Thoracic aorta (tissue), 2 donors: Measurements from ENCODE around the gene KRT6B. TPM values are rescaled to one million over a fixed set of nuclear protein-coding genes. Genes with fewer than 3 reads are reported as not detected.
"Not testable (repeated sequence)": the region's sequence is repeated elsewhere in the genome, so short reads cannot be mapped to it uniquely, and the experiment has no call there.

Experiments
- ATAC-seq: fragments of 150-250 bp; one replicate; pipeline ENCODE4 v1.8.0; 2017; ENCODE audit warnings: low read depth; ENCODE audit not compliant: insufficient number of reproducible peaks, low FRiP score
- DNase-seq: peaks from one replicate; pipeline ENCODE4 v3.0.0-alpha.2; 2020; ENCODE audit warnings: low spot score
- H3K27ac ChIP-seq, 2 donors: fragments of 200-600 bp; sonication (generic); 1 replicate in 1 of 2; 2 replicates in 1 of 2; pipeline ENCODE4 v1.5.1; 2016; ENCODE audit warnings: mild to moderate bottlenecking in 2 of 2, moderate library complexity in 2 of 2
- H3K27me3 ChIP-seq: fragments of 200-600 bp; sonication (generic); replicated peaks from 2 replicates; pipeline ENCODE4 v1.6.0; 2016; ENCODE audit warnings: mild to moderate bottlenecking; ENCODE audit not compliant: insufficient read depth
- H3K36me3 ChIP-seq: fragments of 200-600 bp; sonication (generic); one replicate; pipeline ENCODE4 v1.5.1; 2016
- H3K4me1 ChIP-seq, 2 donors: fragments of 200-600 bp; sonication (generic); 1 replicate in 1 of 2; 2 replicates in 1 of 2; pipeline versions ENCODE4 v1.5.1 to v1.6.0; 2016; ENCODE audit warnings: low read depth in 2 of 2, mild to moderate bottlenecking in 1 of 2; ENCODE audit not compliant: control insufficient read depth in 1 of 2
- H3K4me3 ChIP-seq: fragments of 200-600 bp; sonication (generic); 2 replicates; pipeline ENCODE4 v1.5.1; 2016; ENCODE audit warnings: mild to moderate bottlenecking
- H3K9me3 ChIP-seq: fragments of 200-600 bp; sonication (generic); 2 replicates; pipeline ENCODE4 v1.5.1; 2016
- total RNA-seq, 2 donors: library from RNA; depleted of rRNA; stranded (reverse); fragments of >200 nt; gene quantifications; one replicate each; pipeline versions ENCODE4 v1.1.0 to v1.2.3, GENCODE V29; 2016
- TF ChIP-seq, protein P1 (sequence below): fragments of 200-600 bp; sonication (generic); IDR thresholded peaks from one replicate; pipeline ENCODE4 v1.5.1; 2019; ENCODE audit warnings: antibody characterized with exemption

KRT6B gene
- total RNA-seq: under 1 TPM in 1 of 2 donors, not detected in 1; 0.41 TPM

DNA sequence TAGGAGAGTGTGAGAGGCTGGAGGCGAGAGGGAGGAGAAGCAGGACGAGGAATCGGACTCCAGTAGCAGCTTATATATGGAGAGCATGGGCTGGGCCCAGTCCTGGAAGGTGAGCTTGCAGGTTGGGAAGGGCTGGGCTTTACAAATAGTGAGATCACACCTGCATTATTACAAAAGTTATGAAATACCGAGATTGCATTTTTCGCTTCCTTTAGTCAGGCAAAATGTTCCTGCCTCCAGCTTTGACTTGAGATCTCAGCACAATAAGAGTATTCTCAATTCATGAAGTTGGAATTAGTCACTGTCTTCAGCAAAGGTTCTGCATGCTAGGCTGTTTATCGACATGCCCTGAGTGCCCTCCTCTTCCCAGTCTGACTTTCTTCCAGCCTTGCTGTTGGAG lies at the start of gene KRT6B:
KRT6B (minus strand) TSS at position 46 of the 400 bp plus-strand sequence. CDS start 68 bp downstream, outside the sequence.
- Histone ChIP-seq H3K4me1 (no peaks in the 10 kb centered on the region), H3K9me3 (no peaks in the 10 kb centered on the region), H3K27ac (no peak within 1 kb of the TSS), H3K36me3 (no peaks in the 10 kb centered on the region), H3K4me3 (no peak within 1 kb of the TSS), H3K27me3 (no peaks in the 10 kb centered on the region)
- ATAC-seq: no peak
- TF ChIP-seq, protein P1, sequence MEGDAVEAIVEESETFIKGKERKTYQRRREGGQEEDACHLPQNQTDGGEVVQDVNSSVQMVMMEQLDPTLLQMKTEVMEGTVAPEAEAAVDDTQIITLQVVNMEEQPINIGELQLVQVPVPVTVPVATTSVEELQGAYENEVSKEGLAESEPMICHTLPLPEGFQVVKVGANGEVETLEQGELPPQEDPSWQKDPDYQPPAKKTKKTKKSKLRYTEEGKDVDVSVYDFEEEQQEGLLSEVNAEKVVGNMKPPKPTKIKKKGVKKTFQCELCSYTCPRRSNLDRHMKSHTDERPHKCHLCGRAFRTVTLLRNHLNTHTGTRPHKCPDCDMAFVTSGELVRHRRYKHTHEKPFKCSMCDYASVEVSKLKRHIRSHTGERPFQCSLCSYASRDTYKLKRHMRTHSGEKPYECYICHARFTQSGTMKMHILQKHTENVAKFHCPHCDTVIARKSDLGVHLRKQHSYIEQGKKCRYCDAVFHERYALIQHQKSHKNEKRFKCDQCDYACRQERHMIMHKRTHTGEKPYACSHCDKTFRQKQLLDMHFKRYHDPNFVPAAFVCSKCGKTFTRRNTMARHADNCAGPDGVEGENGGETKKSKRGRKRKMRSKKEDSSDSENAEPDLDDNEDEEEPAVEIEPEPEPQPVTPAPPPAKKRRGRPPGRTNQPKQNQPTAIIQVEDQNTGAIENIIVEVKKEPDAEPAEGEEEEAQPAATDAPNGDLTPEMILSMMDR: no peak
- DNase-seq: no peak

DNA sequence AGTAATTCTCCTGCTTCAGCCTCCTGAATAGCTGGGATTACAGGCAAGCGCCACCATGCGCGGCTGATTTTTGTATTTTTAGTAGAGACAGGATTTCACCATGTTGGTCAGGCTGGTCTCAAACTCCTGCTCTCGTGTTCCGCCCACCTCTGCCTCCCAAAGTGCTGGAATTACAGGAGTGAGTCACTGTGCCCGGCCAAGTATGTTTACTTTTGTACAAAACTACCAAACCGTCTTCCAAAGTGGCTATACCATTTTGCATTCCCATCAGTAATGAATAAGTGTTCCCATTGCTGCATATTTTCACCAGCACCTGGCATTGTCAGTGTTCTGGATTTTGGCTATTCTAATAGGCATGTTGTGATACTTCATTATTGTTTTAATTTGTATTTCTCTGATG lies 49.5 kb upstream of the KRT6B start:
- Histone ChIP-seq H3K4me3 (no peak overlapping the region), H3K27ac (no peak overlapping the region), H3K27me3 (no peaks in the 10 kb centered on the region), H3K9me3 (no peaks in the 10 kb centered on the region), H3K4me1 (no peaks in the 10 kb centered on the region), H3K36me3 (no peaks in the 10 kb centered on the region)
- ATAC-seq (no peak), DNase-seq (no peak)
- TF ChIP-seq, protein P1: no peak

DNA sequence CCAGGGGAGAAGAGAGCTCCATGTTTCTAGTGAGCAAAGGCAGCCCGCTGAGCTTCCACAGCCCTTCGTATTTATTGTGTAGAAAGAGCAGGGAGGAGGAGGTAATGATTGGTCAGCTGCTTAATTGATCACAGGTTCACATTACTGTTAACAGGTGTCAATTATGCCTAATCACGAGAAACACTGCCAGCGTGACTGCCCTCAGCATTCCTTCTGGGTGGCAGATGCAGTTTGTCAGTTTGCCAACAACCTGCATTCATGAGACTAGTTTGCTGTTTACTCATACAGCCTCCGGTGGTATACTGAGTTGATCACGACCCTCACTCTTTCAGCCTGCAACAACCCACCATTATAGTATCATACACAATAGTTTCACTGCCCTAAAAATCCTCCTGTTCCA lies 48.6 kb upstream of the KRT6B start:
- not testable (repeated sequence) for H3K4me3 ChIP-seq, H3K9me3 ChIP-seq, H3K4me1 ChIP-seq, ATAC-seq, H3K27ac ChIP-seq, H3K27me3 ChIP-seq, H3K36me3 ChIP-seq, DNase-seq

DNA sequence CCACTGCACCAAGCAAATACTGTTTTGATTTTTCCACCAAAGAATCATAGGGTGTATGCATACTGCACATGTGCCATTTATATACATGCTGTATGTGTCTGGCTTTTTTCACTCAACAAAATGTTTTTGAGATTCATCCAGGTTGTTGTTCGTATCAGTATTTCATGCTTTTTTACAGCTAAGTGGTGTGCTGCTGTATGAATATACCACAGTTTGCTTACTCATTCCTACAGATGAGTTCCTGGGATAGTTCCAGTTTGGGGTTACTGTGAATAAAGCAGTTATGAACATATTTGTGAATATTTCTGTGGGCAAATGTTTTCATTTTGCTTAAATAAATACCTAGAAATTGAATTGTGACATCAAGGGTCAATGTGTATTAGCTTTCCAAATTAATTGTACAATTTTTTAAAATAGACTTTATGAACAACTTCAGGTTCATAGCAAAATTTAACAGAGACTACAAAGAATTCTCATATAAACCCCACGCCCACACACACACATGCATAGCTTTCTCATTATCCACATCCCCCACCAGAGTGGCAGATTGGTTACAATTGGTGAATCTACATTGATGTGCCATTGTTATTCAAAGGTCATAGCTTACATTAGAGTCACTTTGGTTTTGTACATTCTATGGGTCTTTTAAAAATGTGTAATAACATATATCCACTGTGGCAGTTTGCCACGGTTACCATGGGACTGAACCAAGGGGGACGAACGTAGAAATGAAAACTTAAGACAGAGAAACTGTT lies 48.0 kb upstream of the KRT6B start:
- Histone ChIP-seq H3K4me3 (no peak overlapping the region), H3K27ac (no peak overlapping the region), H3K9me3 (no peaks in the 10 kb centered on the region), H3K36me3 (no peaks in the 10 kb centered on the region), H3K27me3 (no peaks in the 10 kb centered on the region), H3K4me1 (no peaks in the 10 kb centered on the region)
- ATAC-seq (no peak), DNase-seq (no peak)
- TF ChIP-seq, protein P1: no peak

DNA sequence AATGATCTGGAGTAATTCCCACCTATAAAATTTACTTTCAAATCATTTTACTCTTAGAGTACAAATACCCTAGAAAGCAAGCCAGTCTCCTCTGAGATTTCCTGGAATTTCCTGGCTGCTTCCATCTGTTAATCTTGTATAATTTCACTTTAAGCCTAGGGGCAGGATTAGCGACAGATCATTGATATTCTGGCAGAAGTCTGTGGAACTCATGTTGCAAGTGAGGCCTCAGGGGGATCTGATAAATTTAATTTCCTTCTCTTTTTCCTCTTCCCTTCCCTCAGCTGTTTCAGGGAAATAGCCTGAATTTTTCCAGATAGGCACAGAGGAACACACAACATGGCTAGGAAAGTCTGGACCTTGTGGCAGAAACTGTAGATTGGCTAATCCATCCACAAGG lies 47.0 kb upstream of the KRT6B start:
- no peak for ATAC-seq
- Histone ChIP-seq H3K36me3 (no peaks in the 10 kb centered on the region), H3K27me3 (no peaks in the 10 kb centered on the region), H3K4me1 (no peaks in the 10 kb centered on the region), H3K4me3 (no peak overlapping the region), H3K9me3 (no peaks in the 10 kb centered on the region), H3K27ac (no peak overlapping the region)
- TF ChIP-seq, protein P1: no peak
- DNase-seq: no peak

DNA sequence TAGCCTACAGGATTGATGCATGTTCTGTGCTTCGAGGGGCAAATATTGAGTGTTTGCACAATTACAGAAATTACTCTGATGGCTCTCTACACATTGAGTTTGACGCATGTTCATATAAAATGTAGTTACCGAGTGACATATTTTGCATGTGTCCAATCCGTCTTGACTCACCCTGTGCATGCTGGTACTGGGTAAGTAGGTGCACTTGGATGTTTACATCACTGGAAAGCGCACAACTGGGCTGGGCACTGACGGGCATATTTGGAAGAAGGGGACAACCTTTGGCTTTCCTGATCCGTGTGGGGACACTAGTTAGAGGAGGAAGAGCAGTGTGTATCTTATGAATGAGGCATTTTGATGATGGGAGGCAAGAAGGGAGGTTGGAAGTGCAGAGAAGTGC lies 46.0 kb upstream of the KRT6B start:
- no peak for DNase-seq
- Histone ChIP-seq H3K27ac (no peak overlapping the region), H3K27me3 (no peaks in the 10 kb centered on the region), H3K4me1 (no peaks in the 10 kb centered on the region), H3K9me3 (no peaks in the 10 kb centered on the region), H3K4me3 (no peak overlapping the region), H3K36me3 (no peaks in the 10 kb centered on the region)
- no peak for ATAC-seq
- TF ChIP-seq, protein P1: no peak
